BJ (cell line): ENCODE measurements around the gene METTL15. TPM values are rescaled to one million over a fixed set of nuclear protein-coding genes. Genes with fewer than 3 reads are reported as not detected.
"Not testable (repeated sequence)": the region's sequence is repeated elsewhere in the genome, so short reads cannot be mapped to it uniquely, and the experiment has no call there.

ENCODE experiments used
- CTCF ChIA-PET: fragments of 350-600 bp; formaldehyde crosslinking; extraction: SDS; loops from one replicate; lab custom pipeline; 2021; ENCODE audit warnings: antibody characterized with exemption, inconsistent platforms; lab: Yijun Ruan, JAX
- POLR2A ChIA-PET: fragments of 300-600 bp; sonication (Branson Sonifier 250); formaldehyde crosslinking; extraction: SDS; loops from one replicate; lab custom pipeline; 2021; ENCODE audit warnings: antibody characterized with exemption; lab: Charles Lee
- DNase-seq: peaks from one replicate; pipeline ENCODE4 v3.0.0-alpha.2; 2011; ENCODE audit warnings: low read depth
- H3K27me3 ChIP-seq: 2 replicates; pipeline ENCODE4 v1.6.0; 2011; ENCODE audit warnings: low read length; ENCODE audit not compliant: control insufficient read depth, insufficient read depth
- H3K36me3 ChIP-seq: 2 replicates; pipeline ENCODE4 v1.5.1; 2011; ENCODE audit warnings: low read length; ENCODE audit not compliant: control insufficient read depth, insufficient read depth
- H3K4me3 ChIP-seq: 2 replicates; pipeline ENCODE4 v1.5.1; 2011; ENCODE audit warnings: low read depth, mild to moderate bottlenecking, control low read depth, low read length
- CTCF ChIP-seq: IDR thresholded peaks from 2 replicates; pipeline ENCODE4 v1.5.1; 2011; ENCODE audit warnings: low read depth, mild to moderate bottlenecking, control low read depth, inconsistent platforms, low read length, moderate library complexity; ENCODE audit not compliant: insufficient read depth
- polyA plus RNA-seq: library from polyadenylated mRNA; depleted of rRNA; stranded (reverse); fragments of >200 nt; gene quantifications from 2 replicates; pipeline ENCODE4 v1.2.3, GENCODE V29; 2011

Gene METTL15
- polyA plus RNA-seq, 1 experiment = 7.0 TPM

GRCh38 chr11:28269586-28269985 is 161.4 kb downstream of the METTL15 start:
- no peak for DNase-seq
- Histone ChIP-seq H3K27me3 (no peaks in the 10 kb centered on the region), H3K36me3 (no peaks in the 10 kb centered on the region), H3K4me3 (no peak overlapping the region)
- POLR2A ChIA-PET = no interaction called here
- no peak for TF ChIP-seq CTCF
- CTCF ChIA-PET = interaction anchor here (0.6 to 1.1 kb wide), 3 partner anchors 15 to 563 kb away, joined by 3 to 4 read pairs (median 3); no protein-coding TSS in a partner anchor

- H3K36me3 ChIP-seq, POLR2A ChIA-PET, H3K4me3 ChIP-seq, H3K27me3 ChIP-seq, DNase-seq: not testable (repeated sequence)
- CTCF ChIA-PET = interaction anchor here (1.1 kb wide), 1 partner anchor 9 kb away, joined by 3 read pairs; no protein-coding TSS in a partner anchor
Observed at GRCh38 chr11:28272247-28272646, 164.1 kb downstream of the METTL15 start.

- H3K27me3 ChIP-seq = no peaks in the 10 kb centered on the region
- CTCF ChIA-PET = no interaction called here
- no peaks in the 10 kb centered on the region for H3K36me3 ChIP-seq
- no peak overlapping the region for H3K4me3 ChIP-seq
- no peak for DNase-seq
- no peak for TF ChIP-seq CTCF
- POLR2A ChIA-PET = no interaction called here
Observed at GRCh38 chr11:28274216-28274615, 166.0 kb downstream of the METTL15 start.

- TF ChIP-seq CTCF = no peak
- no peak overlapping the region for H3K4me3 ChIP-seq
- no peaks in the 10 kb centered on the region; the same call in 1 of the 2 replicates for H3K36me3 ChIP-seq
- ChIA-PET CTCF (interaction anchor here (1.9 kb wide), 1 partner anchor 11 kb away, joined by 8 read pairs; no protein-coding TSS in a partner anchor), POLR2A (no interaction called here)
- DNase-seq = no peak
- no peaks in the 10 kb centered on the region for H3K27me3 ChIP-seq
Observed at GRCh38 chr11:28284196-28284595, 176.0 kb downstream of the METTL15 start.

- H3K36me3 ChIP-seq = 0 out of 2 replicates have a peak, but pooled peaks cover 1% of the 10 kb centered on the region
- DNase-seq = no peak
- no peak overlapping the region for H3K4me3 ChIP-seq
- CTCF ChIA-PET = no interaction called here
- TF ChIP-seq CTCF = no peak
- H3K27me3 ChIP-seq = no peaks in the 10 kb centered on the region
- POLR2A ChIA-PET = no interaction called here
Observed at GRCh38 chr11:28289444-28289843, 181.3 kb downstream of the METTL15 start.

- POLR2A ChIA-PET, H3K4me3 ChIP-seq, DNase-seq, H3K36me3 ChIP-seq, CTCF ChIA-PET, H3K27me3 ChIP-seq: not testable (repeated sequence)
Observed at GRCh38 chr11:28290995-28291394, 182.8 kb downstream of the METTL15 start.
